HepG2 (cell line): ENCODE measurements around the gene TPP2. TPM values are rescaled to one million over a fixed set of nuclear protein-coding genes. Genes with fewer than 3 reads are reported as not detected.
A peak's percentile ranks its signal among the peaks of the same experiment; 100 is the strongest.

ENCODE experiments used
- ATRX ChIP-seq: sonication (generic); formaldehyde crosslinking; IDR thresholded peaks from 2 replicates; pipeline ENCODE4 v1.4.0; 2020; ENCODE audit warnings: missing genetic modification reagents, borderline replicate concordance
- CENPBD1 ChIP-seq: sonication (generic); formaldehyde crosslinking; IDR thresholded peaks from 2 replicates; pipeline ENCODE4 v1.8.0; 2022; ENCODE audit warnings: missing genetic modification reagents, low read depth, mild to moderate bottlenecking, borderline replicate concordance
- CHD2 ChIP-seq: IDR thresholded peaks from 2 replicates; pipeline ENCODE4 v1.6.1; 2011; ENCODE audit warnings: low read depth, low read length, improper control_type of control experiment
- HOMEZ ChIP-seq: IDR thresholded peaks from 2 replicates; pipeline ENCODE4 v1.6.1; 2016; ENCODE audit warnings: low read depth
- KDM5A ChIP-seq: fragments of 200-600 bp; sonication (generic); IDR thresholded peaks from 2 replicates; pipeline ENCODE4 v1.7.0; 2018; ENCODE audit warnings: antibody characterized with exemption, mild to moderate bottlenecking, low read length, borderline replicate concordance
- KDM6A ChIP-seq: IDR thresholded peaks from 2 replicates; pipeline ENCODE4 v1.6.1; 2016; ENCODE audit warnings: low read depth
- MAX ChIP-seq: IDR thresholded peaks from 2 replicates; pipeline ENCODE4 v1.6.1; 2012; ENCODE audit warnings: inconsistent platforms
- MLXIP ChIP-seq: sonication (generic); formaldehyde crosslinking; IDR thresholded peaks from 2 replicates; pipeline ENCODE4 v1.9.0; 2021; ENCODE audit warnings: missing genetic modification reagents, borderline replicate concordance
- PATZ1 ChIP-seq: sonication (generic); formaldehyde crosslinking; IDR thresholded peaks from 2 replicates; pipeline ENCODE4 v1.4.0; 2020; ENCODE audit warnings: missing genetic modification reagents
- PCBP2 ChIP-seq: fragments of 200-400 bp; formaldehyde crosslinking; optimal IDR thresholded peaks from 2 replicates; pipeline ENCODE3; 2018; ENCODE audit warnings: low read length, low read depth; ENCODE audit not compliant: poor library complexity, severe bottlenecking
- TEAD3 ChIP-seq: optimal IDR thresholded peaks from 2 replicates; pipeline ENCODE3; 2016; ENCODE audit warnings: borderline replicate concordance
- TFDP1 ChIP-seq: IDR thresholded peaks from 2 replicates; pipeline ENCODE4 v1.6.1; 2016; ENCODE audit warnings: missing compliant biosample characterization, missing genetic modification reagents, borderline replicate concordance
- ZNF232 ChIP-seq: sonication (generic); formaldehyde crosslinking; IDR thresholded peaks from 2 replicates; pipeline ENCODE4 v1.4.0; 2020; ENCODE audit warnings: missing genetic modification reagents, borderline replicate concordance
- ZNF282 ChIP-seq: fragments of 450-650 bp; IDR thresholded peaks from 2 replicates; pipeline ENCODE4 v1.6.1; 2018; ENCODE audit not compliant: partially characterized antibody
- ZNF3 ChIP-seq: IDR thresholded peaks from 2 replicates; pipeline ENCODE4 v1.7.0; 2017; ENCODE audit warnings: inconsistent platforms
- ZNF343 ChIP-seq: sonication (generic); formaldehyde crosslinking; IDR thresholded peaks from 2 replicates; pipeline ENCODE4 v1.4.0; 2020; ENCODE audit warnings: mild to moderate bottlenecking, missing genetic modification reagents
- ZNF446 ChIP-seq: sonication (generic); formaldehyde crosslinking; IDR thresholded peaks from 2 replicates; pipeline ENCODE4 v1.5.0; 2020; ENCODE audit warnings: mild to moderate bottlenecking, missing genetic modification reagents
- ZNF737 ChIP-seq: sonication (generic); formaldehyde crosslinking; IDR thresholded peaks from 2 replicates; pipeline ENCODE4 v1.5.0; 2020; ENCODE audit warnings: missing genetic modification reagents, mild to moderate bottlenecking, borderline replicate concordance
- ZNF761 ChIP-seq: sonication (generic); formaldehyde crosslinking; conservative IDR thresholded peaks from 2 replicates; pipeline ENCODE4 v1.4.0; 2020; ENCODE audit warnings: mild to moderate bottlenecking, missing genetic modification reagents
- ZNF879 ChIP-seq: sonication (generic); formaldehyde crosslinking; IDR thresholded peaks from 2 replicates; pipeline ENCODE4 v1.8.1; 2023; ENCODE audit warnings: missing genetic modification reagents
- polyA plus RNA-seq, 8 experiments: library from polyadenylated mRNA; depleted of rRNA in 3 of 8; stranded (reverse) in 7 of 8; unstranded in 1 of 8; fragments of >200 nt; fragmentation: Illumina TruSeq in 4 of 8; extraction: Trizol in 4 of 8; gene quantifications; 2 replicates each; pipeline versions ENCODE4 v1.2.1 to v1.2.3, GENCODE V29; 2011 to 2016; ENCODE audit warnings: low read depth in 4 of 8, missing spikeins in 1 of 8, mixed read lengths in 1 of 8; ENCODE audit not compliant: insufficient read depth in 1 of 8
- total RNA-seq, 5 experiments: library from RNA; depleted of rRNA; stranded (reverse); fragments of >200 nt; fragmentation: Illumina TruSeq; extraction: Trizol; gene quantifications; 2 replicates each; pipeline ENCODE4 v1.2.3, GENCODE V29; 2016; ENCODE audit warnings: low read depth in 1 of 5

Gene TPP2
- total and polyA plus RNA-seq, 2 of the 13 experiments (the other 11 are each of a cell fraction or from before 2014, with no cell fraction given) = 16.4 to 52.1 TPM

GRCh38 chr13:102596147-102597028 lies at the start of gene TPP2 (continued):
- TF ChIP-seq PCBP2 (no peak), PATZ1 (CRISPR knock-in tag) (peak; percentile 42; the same call in 1 of the 2 replicates), MAX (peak; percentile 88), ZNF879 (no peak), KDM6A (CRISPR knock-in tag) (no peak), CHD2 (no peak), ZNF446 (CRISPR knock-in tag) (0 out of 2 replicates have a peak, but pooled peaks have one; percentile 60), ZNF3 (peak; percentile 31; the same call in 1 of the 2 replicates), ZNF232 (CRISPR knock-in tag) (no peak), HOMEZ (peak; percentile 67; the same call in 1 of the 2 replicates), ZNF282 (no peak), ZNF343 (CRISPR knock-in tag) (peak; percentile 82), TEAD3 (CRISPR knock-in tag) (peak; percentile 41), MLXIP (CRISPR knock-in tag) (no peak), ZNF737 (CRISPR knock-in tag) (no peak), KDM5A (peak; percentile 84; the same call in 1 of the 2 replicates), TFDP1 (CRISPR knock-in tag) (peak; percentile 91), CENPBD1 (CRISPR knock-in tag) (no peak), ZNF761 (CRISPR knock-in tag) (peak; percentile 89; the same call in 1 of the 2 replicates), ATRX (CRISPR knock-in tag) (no peak)
